ENCODE results near the gene MVP. TPM values are rescaled to one million over a fixed set of nuclear protein-coding genes. Genes with fewer than 3 reads are reported as not detected.
A peak's percentile ranks its signal among the peaks of the same experiment; 100 is the strongest.
"Not testable (repeated sequence)": the region's sequence is repeated elsewhere in the genome, so short reads cannot be mapped to it uniquely, and the experiment has no call there.

Gene MVP
- 239 and 243 TPM in 2 replicates for total RNA-seq (2014; rRNA removed; shearing (Covaris generic))

DNA sequence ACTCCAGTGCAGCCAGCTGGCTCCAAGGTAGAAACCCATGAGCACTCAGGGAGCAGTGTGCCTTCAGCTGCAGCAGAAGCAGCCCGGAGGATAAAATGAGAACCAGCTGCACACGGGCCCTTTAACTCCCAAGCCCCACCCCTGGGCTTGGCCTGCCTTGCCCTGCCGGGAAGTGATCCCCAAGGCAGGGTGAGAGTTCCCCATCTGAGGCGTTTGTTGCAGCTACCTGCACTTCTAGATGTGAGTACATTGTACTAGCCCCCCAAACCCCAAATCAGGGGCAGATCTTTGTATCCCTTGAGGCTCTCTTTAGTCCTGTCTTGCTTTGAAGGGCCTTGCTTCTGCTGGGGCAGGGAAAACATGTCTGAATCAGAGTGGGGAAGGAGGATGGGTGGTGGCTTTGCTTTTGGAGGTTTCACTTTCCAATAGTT lies at the start of gene MVP:
TSS of gene MVP (plus strand) at position 192 of the 431 bp plus-strand sequence. CDS start 10,088 bp downstream, outside the sequence.
- DNase-seq (ENCODE audit: low spot score) = peak; percentile 62

DNA sequence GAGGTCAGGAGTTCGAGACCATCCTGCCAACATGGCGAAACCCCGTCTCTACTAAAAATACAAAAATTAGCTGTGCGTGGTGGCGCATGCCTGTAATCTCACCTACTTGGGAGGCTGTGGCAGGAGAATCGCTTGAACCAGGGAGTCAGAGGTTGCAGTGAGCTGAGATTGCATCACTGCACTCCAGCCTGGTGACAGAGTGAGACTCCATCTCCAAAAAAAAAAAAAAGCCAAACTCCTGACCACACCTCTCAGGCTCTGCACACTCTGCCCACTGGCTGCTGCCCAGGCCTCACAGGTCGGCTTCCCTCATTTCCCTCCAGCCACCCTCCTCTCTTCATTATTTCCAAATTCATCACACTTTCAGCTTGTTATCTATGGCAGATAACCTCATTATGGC lies 47.9 kb upstream of the MVP start:
- not testable (repeated sequence) for DNase-seq (ENCODE audit: low spot score)

DNA sequence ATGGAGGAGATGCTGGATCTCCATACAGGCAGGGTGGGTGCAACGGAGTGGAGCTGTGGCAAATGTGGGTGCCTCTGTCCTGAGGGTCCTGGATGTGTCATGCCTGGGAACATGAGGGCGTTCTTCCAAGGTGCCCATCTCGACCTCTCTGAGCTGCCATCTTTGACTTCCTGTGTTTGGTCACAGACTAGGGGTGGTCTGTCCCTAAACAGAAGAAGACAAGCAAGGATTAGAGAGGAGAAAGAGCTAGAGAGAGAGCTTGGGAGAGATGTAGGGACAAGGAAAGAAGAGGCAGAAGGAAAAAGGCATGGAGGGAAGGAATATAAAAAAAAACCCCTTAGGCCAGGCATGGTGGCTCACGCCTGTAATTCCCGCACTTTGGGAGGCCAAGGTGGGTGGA lies 45.5 kb upstream of the MVP start:
- DNase-seq (ENCODE audit: low spot score) = no peak

DNA sequence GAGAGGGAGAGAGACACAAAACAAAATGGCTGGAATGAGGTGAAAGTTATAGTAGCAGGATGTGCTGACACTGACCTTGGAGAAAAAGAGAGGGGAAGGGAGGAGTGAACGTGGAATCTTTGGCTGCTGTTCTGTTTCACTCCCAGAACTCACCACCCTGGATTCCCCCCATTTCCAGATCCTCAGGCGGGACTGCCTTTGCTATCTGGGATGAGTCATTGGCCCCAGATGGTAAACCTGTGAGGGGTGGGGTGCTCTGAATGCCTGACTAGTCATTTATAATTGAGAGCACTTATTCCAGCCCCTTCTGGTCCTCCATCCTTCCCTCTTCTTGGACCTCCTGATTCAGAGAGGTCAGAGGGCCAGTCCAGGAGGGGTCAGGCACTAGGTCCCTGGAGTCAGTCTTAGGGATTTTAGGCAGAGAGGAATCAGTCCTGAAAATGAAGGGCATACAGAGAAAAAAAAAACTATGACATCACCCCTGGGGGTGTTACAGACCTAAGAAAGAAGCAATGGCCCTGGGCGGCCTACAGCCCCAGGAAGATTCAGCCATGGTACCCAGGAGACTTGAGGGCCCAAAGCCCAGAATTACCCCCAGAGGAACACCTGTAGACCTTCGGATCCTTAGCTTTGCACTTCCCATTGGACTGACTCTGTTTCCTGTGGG lies 44.4 kb upstream of the MVP start:
- DNase-seq (ENCODE audit: low spot score) = peak; percentile 89

DNA sequence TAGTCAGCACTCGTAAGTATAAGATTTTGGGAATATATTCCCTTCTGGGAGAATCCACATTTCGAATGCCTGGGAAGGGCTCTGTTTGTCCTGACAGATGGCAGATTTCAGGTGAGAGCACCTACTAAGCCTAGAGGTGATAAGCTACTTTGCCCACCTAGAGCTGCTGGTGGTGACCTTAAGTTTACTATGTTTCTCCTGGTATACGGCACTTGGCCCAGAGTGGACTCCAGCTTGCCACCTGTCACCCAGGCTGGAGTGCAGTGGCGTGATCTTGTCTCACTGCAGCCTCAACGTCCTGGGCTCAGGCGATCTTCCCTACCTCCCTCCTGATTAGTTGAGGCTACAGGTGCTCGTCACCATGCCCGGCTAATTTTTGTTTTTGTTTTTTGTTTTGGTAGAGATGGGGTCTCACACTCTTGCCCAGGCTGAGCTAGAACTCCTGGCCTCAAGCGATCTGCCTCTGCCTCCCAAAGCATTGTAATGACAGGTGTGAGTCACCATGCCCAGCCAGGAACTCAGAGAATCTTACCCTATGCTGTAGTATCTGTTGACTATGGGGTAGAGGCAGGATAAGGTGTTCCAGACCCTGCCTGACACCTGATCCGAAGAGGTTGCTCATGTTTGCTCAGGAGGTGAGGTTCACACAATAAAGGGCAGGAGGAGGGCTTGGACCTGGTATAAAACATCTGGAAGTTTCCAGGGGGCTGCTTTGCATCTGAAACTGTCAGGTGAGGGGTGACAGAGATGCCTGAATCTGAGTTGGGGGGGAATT lies 42.5 kb upstream of the MVP start, which contains the start of gene ZG16:
TSS of gene ZG16 (plus strand) at position 681 of the 775 bp plus-strand sequence. CDS start 1,011 bp downstream, outside the sequence.
- DNase-seq (ENCODE audit: low spot score) = no peak

DNA sequence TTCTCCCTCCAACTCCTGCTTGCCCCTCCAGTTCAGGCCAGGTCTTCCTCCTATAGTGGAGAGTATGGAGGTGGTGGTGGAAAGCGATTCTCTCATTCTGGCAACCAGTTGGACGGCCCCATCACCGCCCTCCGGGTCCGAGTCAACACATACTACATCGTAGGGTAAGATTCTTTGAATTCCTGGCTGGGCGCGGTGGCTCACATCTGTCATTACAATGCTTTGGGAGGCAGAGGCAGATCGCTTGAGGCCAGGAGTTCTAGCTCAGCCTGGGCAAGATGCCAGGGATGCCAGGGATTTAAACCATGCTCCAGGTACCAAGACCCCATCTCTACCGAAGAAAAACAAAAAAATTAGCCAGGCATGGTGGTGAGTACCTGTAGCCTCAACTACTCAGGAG lies 40.8 kb upstream of the MVP start:
- peak; percentile 54 for DNase-seq (ENCODE audit: low spot score)

DNA sequence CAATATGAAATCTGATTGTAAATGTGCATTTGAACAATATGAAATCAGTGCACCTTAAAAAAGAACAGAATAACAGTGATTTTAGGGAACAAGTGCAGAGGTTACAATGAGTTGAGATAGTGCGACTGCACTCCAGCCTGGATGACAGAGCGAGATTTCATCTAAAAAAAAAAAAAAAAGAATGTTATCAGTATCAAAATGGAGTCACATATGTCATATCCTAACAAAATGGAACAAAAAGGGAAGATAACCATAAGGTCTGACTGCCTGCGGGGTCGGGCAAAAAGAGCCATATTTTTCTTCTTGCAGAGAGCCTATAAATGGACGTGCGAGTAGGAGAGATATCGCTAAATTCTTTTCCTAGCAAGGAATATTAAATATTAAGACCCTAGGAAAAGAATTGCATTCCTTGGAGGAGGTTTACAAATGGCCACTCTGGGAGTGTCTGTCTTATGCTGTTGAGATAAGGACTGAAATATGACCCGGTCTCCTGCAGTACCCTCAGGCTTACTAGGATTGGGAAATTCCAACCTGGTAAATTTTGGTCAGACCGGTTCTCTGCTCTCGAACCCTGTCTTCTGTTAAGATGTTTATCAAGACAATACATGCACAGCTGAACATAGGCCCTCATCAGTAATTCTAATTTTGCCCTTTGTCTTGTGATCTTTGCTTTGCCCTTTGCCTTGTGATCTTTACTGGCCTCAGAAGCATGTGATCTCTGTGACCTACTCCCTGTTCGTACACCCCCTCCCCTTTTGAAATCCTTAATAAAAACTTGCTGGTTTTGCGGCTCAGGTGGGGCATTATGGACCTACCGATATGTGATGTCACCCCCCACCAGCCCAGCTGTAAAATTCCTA lies 36.9 kb upstream of the MVP start:
- DNase-seq (ENCODE audit: low spot score) = not testable (repeated sequence)

DNA sequence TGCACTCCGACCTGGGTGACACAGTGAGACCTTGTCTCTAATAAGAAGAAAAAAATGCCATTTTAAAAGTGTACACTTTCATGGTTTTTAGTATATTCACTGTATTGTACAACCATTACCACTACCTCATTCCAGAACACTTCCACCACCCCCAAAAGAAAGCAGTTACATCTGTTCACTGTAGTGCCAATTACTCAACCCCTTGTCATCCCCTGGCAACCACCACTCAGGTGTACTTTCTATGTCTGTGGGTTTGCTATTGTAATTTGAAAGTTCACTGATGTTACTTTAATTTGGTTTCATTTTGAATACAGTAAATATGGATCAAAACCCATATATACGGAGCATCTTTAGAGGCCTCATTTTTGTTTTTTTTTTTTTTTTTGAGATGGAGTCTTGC lies 36.1 kb upstream of the MVP start:
- DNase-seq (ENCODE audit: low spot score) = no peak

DNA sequence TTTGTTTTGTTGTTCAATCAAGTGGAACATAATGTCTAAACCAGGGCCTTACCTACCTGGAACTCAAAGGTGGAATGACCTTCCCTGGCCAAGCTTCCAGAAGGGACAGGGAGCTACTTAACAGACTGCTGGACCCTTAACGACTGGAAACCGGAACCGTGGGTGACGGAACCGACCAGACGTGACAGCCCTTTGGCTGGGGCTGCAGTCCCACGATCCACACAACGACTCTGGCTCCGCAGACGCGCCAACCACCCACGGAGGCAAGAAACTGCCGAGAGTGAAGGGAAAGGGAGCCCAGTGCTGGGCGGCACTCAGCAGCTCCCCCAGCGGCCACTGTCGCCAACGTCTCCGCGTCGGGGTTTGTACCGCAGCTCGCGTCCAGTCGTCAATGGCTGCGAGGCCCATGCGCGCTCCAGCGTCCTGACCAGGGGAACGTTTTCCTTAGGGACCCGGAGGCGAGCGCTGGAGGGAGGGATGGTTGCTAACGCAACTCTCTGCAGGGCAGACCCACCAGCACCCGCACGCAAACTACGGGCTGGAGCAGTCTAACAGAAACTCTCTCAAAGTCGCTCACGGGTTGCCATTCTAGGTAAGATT lies 35.3 kb upstream of the MVP start:
- no peak for DNase-seq (ENCODE audit: low spot score)

DNA sequence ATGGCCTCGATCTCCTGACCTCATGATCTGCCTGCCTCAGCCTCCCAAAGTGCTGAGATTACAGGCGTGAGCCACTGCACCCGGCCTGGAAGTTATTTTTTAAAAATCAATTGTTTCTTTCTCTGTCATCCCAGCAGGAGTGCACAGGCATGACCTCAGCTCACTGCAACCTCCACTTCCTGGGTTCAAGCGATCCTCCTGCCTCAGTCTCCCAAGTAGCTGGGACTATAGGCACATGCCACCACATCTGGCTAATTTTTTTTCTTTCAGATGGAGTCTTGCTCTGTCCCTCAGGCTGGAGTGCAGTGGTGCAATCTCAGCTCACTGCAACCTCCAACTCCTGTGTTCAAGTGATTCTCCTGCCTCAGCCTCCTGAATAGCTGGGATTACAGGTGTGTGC lies 33.1 kb upstream of the MVP start:
- not testable (repeated sequence) for DNase-seq (ENCODE audit: low spot score)

DNA sequence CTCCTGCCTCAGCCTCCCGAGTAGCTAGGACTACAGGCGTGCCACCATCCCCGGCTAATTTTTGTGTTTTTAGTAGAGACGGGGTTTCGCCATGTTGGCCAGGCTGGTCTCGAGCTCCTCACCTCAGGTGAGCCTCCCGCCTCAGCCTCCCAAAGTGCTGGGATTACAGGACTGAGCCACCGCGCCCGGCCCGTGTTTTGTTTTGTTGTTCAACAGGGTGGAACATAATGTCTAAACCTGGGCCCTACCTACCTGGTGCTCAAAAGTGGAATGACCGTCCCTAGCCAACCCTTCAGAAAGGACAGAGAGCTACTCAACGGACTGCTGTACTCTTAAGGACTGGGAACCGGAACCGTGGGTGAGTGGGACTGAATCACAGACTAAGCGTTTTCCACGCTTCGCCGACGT lies 30.5 kb upstream of the MVP start:
- no peak for DNase-seq (ENCODE audit: low spot score)

DNA sequence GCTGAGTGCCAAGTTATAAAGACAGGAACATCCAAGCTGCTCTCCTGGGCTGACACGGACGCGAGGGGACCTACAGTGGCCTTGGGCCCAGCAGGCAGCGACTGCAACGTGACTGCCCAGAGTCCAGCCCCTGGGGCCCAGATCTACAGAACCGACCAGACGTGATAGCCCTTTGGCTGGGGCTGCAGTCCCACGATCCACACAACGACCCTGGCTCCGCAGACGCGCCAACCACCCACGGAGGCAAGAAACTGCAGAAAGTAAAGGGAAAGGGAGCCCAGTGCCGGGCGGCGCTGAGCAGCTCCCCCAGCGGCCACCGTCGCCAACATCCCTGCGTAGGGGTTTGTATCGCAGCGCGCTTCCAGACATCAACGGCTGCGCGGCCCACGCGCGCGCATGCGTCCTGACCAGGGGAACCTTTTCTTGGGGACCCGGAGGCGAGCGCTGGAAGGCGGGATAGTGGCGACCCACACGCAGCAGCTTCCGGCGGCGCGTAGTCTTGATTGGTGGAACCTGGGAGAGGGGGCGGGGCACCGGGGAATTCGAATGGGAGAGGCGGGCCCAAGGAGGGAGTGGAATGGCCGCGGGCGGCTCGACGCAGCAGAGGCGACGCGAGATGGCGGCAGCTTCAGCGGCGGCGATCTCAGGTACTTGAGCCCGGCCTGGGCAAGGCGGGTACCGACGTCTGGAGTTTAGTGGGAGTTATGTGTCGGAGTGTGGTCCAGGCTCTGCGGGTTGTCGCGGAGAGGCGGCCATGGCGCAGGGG lies 29.9 kb upstream of the MVP start, which contains the start of gene KIF22:
TSS of gene KIF22 (plus strand) at position 569 of the 766 bp plus-strand sequence. CDS start at position 578, 9 bp downstream.
- DNase-seq (ENCODE audit: low spot score) = peak; percentile 96

DNA sequence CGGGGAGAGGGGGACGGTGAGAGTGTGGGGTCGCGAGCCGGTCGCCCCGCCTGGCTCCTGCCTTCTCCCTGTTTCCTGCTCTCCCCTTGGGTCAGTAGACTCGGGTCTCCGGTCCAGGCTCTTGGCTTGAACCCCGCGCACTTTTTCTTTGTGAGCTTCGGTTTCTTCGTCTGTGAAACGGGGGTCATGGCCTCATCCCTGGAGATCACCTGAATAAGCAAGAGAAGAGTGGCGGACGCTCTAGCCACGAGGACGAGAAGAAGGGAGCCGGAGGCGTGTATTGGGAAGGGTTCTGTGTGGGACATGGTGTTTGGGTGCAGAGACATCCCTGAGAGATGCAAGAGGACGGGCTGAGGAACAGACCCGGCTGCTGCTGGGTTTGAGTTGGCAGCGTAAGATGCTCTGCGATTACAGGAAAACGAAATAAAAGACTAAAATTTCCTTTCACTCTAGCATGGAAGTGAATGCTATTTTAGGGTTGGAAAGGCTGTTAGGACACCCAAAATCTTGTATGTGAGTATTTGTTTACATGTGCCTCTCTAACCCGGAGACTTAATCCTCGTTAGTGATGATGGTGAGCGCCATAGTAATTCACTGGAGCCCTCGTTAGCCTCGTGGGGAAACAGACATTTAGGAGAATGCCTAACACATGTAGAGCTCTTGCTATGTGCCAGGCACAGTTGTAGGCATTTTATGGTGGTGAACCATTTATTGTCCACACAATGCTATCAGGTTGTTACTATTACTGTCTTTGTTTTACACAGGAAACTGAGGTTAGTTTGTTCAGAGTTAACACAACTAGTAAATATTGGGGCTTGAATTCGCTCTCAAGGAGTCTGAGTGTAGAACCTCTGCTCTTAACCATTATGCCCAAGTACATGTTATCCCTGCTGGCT lies 29.1 kb upstream of the MVP start:
- DNase-seq (ENCODE audit: low spot score) = no peak

DNA sequence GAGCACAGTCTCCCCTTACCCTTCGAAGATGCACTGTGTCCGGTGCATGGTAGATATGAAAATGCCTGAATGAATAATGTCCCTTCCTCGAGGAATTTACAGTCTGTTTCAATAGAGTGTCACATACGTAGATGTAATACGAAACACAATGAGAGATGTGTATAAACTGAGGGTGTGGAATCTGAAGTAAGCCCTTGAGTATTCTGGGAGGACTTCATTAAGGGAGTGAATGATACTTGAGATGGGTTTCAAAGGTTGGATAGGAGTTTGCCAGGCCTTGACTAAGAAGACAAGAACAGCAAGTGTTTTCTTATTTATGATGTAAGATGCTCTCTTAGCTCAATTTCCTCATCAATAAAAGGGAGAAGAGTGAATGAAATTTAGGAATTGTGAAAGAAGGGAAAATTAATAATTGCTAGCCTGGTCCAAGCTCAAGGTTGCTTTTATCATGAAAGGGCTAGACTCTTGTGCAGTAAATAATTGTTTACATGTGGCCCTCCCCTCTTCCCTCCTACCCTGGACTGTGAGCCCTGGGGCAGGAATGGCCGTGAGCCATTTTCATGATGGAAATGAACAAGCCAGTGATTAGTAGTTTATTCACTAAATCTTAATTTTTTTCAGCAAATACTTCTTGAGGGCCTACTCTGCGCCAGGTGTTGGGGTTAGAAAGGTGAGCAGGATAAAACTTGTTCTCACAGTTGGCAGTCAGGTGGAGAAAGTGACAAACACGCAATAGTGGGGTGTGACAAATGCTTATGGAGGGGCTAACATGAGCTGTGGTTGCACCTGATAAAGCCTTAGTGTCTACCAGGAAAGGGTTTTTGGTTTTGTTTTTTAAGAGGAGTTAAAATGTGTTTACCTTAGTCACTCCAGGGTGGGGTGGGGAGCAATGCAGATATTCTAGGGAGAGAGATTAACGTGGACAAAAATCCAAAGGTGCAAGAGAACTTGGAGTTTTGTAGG lies 28.1 kb upstream of the MVP start:
- DNase-seq (ENCODE audit: low spot score) = no peak

DNA sequence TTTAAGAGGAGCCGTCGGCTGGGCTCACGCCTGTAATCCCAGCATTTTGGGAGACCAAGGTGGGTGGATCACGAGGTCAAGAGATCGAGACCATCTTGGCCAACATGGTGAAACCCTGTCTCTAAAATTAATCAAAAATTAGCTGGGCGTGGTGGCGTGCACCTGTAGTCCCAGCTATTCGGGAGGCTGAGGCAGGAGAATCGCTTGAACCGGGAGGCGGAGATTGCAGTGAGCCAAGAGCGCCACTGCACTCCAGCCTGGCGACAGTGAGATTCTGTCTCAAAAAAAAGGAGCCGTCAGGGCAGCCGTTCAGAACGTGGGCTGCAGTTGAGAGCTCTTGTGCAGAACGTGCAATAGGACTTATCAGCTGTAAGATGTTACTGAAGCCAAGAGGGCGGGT lies 27.1 kb upstream of the MVP start:
- DNase-seq (ENCODE audit: low spot score) = not testable (repeated sequence)

DNA sequence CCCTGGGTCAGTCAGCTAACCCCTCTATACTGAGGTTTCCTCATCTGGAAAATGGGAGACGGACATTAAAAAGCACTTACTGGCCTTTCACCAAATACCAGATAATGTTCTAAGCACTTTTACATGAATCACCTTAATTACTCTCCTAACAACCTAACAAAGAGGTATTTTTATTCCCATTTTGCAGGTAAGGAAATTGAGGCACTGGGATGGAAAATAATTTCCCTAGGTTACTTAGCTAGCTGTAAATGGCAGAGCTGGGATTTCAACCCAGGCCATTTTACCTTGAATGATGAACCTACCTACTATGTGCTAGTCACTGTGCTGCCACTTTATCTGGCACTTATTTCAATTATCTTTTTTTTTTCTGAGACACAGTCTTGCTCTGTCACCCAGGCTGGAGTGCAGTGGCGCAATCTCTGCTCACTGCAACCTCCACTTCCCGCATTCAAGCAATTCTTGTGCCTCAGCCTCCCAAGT lies 26.0 kb upstream of the MVP start:
- DNase-seq (ENCODE audit: low spot score) = no peak

DNA sequence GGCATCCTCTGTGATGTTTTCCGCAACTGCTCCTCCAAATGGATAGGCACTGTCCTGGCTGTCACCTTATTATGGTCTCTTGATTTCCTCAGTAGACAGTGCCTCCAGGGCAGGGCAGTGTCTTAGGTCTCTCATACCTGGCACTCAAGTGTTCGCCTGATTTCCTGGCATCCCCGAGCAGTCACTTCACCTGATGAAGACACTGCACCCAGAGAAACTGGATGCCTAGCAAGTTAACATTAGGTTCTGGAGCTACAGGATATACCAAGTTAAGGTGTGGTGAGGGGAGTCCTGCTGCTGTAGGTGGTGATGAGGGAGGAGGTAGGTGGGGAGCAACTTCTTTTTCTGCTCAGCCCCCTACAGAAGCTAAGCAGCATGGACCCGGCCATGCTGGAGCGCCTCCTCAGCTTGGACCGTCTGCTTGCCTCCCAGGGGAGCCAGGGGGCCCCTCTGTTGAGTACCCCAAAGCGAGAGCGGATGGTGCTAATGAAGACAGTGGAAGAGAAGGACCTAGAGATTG lies 17.8 kb upstream of the MVP start:
- DNase-seq (ENCODE audit: low spot score) = no peak

DNA sequence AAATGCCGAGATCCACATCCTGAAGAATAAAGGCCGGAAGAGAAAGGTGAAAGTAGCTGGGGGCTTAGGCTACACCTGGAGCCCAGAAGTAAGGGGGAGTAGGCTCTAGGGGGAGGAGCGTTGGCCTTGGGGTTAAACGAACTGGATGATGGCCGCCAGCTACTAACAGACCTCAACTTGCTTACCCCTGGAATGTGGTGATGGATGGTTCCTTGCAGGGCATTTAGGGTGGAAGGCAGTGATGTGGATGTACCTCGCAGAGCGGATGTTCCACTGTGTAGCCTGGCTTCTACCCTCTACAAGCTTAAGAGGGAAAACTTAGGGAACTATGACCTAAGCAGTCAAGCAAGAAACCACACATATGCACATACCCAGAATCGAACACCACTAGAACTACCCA lies 16.2 kb upstream of the MVP start:
- no peak for DNase-seq (ENCODE audit: low spot score)
